WTC11 (cell line): Measurements from ENCODE around the gene RADIL.

Experiments
- CTCF ChIP-seq: fragments of 200-600 bp; IDR thresholded peaks from 2 replicates; pipeline ENCODE4 v1.8.0; 2022; ENCODE audit warnings: antibody characterized with exemption
- ELF4 ChIP-seq: sonication (generic); formaldehyde crosslinking; IDR thresholded peaks from 2 replicates; pipeline ENCODE4 v1.8.1; 2022; ENCODE audit warnings: low read depth, mild to moderate bottlenecking, moderate library complexity, missing genetic modification reagents
- ETV6 ChIP-seq: sonication (generic); formaldehyde crosslinking; IDR thresholded peaks from 2 replicates; pipeline ENCODE4 v1.8.1; 2022; ENCODE audit warnings: mild to moderate bottlenecking, missing genetic modification reagents
- JAZF1 ChIP-seq: fragments of 250-450 bp; sonication (Bioruptor Pico); IDR thresholded peaks from 2 replicates; pipeline ENCODE4 v1.9.0; 2021; ENCODE audit warnings: moderate library complexity, mild to moderate bottlenecking, inconsistent platforms
- JUN ChIP-seq: sonication (generic); formaldehyde crosslinking; IDR thresholded peaks from 2 replicates; pipeline ENCODE4 v1.8.0; 2023; ENCODE audit warnings: mild to moderate bottlenecking, missing genetic modification reagents
- MLX ChIP-seq: sonication (generic); formaldehyde crosslinking; IDR thresholded peaks from 2 replicates; pipeline ENCODE4 v1.8.1; 2023; ENCODE audit warnings: mild to moderate bottlenecking, missing genetic modification reagents, moderate library complexity
- NR3C1 ChIP-seq: sonication (generic); formaldehyde crosslinking; conservative IDR thresholded peaks from 2 replicates; pipeline ENCODE4 v1.8.1; 2023; ENCODE audit warnings: low read depth, mild to moderate bottlenecking, missing genetic modification reagents
- SP1 ChIP-seq: sonication (generic); formaldehyde crosslinking; conservative IDR thresholded peaks from 2 replicates; pipeline ENCODE4 v1.8.1; 2022; ENCODE audit warnings: missing genetic modification reagents
- TEAD4 ChIP-seq: sonication (generic); formaldehyde crosslinking; IDR thresholded peaks from 2 replicates; pipeline ENCODE4 v1.8.0; 2022; ENCODE audit warnings: mild to moderate bottlenecking, missing genetic modification reagents
- TF ChIP-seq, protein P1 (sequence below): sonication (generic); formaldehyde crosslinking; IDR thresholded peaks from 2 replicates; pipeline ENCODE4 v1.8.1; 2022; ENCODE audit warnings: low read depth, mild to moderate bottlenecking, moderate library complexity, missing genetic modification reagents, borderline replicate concordance
- TF ChIP-seq, protein P2 (sequence below): sonication (generic); formaldehyde crosslinking; conservative IDR thresholded peaks from 2 replicates; pipeline ENCODE4 v1.8.1; 2023; ENCODE audit warnings: mild to moderate bottlenecking, low read depth, missing genetic modification reagents, moderate library complexity

DNA sequence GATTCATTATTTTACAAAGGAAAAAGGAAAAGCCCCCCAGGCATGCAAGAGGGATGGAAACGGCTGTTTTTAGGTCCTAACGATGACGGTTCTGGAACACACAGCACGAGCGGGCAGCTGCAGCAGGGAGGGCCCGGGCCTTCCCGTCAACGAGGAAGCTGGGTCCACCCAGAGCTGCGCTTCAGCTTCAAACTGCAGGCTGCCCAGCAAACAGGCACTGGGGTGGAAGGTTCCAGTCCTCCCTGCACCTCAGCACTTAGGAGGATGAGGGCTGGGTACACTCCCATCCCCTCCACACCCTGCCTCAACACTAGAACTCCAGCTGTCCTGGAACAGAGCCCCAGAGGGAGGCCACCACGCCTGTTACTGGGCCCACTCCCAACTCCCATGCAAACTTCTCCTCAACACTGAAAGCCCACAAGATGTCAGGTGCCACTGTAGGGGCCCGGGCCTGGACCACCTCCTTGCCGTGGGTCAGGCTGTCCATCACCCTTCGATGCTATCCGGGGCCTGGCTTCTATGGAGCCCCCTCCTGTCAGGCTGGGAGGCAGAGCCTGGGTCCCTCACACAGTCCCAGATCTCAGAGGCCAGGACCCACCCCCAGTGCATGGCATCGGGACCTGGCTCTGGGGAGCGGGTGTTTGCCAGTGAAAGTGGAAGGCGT, 54.7 kb downstream of the RADIL start:
- TF ChIP-seq SP1 (CRISPR knock-in tag): no peak
- TF ChIP-seq ELF4 (CRISPR knock-in tag): no peak
- TF ChIP-seq, protein P1, sequence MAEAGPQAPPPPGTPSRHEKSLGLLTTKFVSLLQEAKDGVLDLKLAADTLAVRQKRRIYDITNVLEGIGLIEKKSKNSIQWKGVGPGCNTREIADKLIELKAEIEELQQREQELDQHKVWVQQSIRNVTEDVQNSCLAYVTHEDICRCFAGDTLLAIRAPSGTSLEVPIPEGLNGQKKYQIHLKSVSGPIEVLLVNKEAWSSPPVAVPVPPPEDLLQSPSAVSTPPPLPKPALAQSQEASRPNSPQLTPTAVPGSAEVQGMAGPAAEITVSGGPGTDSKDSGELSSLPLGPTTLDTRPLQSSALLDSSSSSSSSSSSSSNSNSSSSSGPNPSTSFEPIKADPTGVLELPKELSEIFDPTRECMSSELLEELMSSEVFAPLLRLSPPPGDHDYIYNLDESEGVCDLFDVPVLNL (CRISPR knock-in tag): no peak
- TF ChIP-seq JUN (CRISPR knock-in tag): no peak
- no peak for TF ChIP-seq MLX
- TF ChIP-seq CTCF: no peak
- TF ChIP-seq, protein P2, sequence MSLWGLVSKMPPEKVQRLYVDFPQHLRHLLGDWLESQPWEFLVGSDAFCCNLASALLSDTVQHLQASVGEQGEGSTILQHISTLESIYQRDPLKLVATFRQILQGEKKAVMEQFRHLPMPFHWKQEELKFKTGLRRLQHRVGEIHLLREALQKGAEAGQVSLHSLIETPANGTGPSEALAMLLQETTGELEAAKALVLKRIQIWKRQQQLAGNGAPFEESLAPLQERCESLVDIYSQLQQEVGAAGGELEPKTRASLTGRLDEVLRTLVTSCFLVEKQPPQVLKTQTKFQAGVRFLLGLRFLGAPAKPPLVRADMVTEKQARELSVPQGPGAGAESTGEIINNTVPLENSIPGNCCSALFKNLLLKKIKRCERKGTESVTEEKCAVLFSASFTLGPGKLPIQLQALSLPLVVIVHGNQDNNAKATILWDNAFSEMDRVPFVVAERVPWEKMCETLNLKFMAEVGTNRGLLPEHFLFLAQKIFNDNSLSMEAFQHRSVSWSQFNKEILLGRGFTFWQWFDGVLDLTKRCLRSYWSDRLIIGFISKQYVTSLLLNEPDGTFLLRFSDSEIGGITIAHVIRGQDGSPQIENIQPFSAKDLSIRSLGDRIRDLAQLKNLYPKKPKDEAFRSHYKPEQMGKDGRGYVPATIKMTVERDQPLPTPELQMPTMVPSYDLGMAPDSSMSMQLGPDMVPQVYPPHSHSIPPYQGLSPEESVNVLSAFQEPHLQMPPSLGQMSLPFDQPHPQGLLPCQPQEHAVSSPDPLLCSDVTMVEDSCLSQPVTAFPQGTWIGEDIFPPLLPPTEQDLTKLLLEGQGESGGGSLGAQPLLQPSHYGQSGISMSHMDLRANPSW: no peak
- TF ChIP-seq NR3C1 (CRISPR knock-in tag): no peak
- TF ChIP-seq JAZF1 (CRISPR knock-in tag): no peak
- TF ChIP-seq TEAD4 (CRISPR knock-in tag): no peak
- no peak for TF ChIP-seq ETV6 (CRISPR knock-in tag)
